HUES6 (cell line): ENCODE data around the gene MGRN1.

Experiments
- H3K27ac ChIP-seq: 2 replicates; pipeline ENCODE4 v1.7.0; 2013; ENCODE audit warnings: low read depth, mild to moderate bottlenecking, low read length, inconsistent platforms
- H3K27me3 ChIP-seq: 2 replicates; pipeline ENCODE4 v1.6.1; 2013; ENCODE audit warnings: low read length; ENCODE audit not compliant: control insufficient read depth, insufficient read depth
- H3K36me3 ChIP-seq: 2 replicates; pipeline ENCODE4 v1.6.1; 2013; ENCODE audit warnings: low read length; ENCODE audit not compliant: control insufficient read depth, insufficient read depth
- H3K4me1 ChIP-seq: 2 replicates; pipeline ENCODE4 v1.6.1; 2013; ENCODE audit warnings: low read length; ENCODE audit not compliant: control insufficient read depth, insufficient read depth
- H3K4me3 ChIP-seq: 2 replicates; pipeline ENCODE4 v1.5.1; 2013; ENCODE audit warnings: low read depth, low read length
- H3K9ac ChIP-seq: one replicate; pipeline ENCODE4 v1.6.1; 2013; ENCODE audit warnings: mild to moderate bottlenecking, low read length
- H3K9me3 ChIP-seq: 2 replicates; pipeline ENCODE4 v1.6.1; 2013; ENCODE audit warnings: low read depth, low read length; ENCODE audit not compliant: control insufficient read depth, insufficient read depth

MGRN1 gene

DNA sequence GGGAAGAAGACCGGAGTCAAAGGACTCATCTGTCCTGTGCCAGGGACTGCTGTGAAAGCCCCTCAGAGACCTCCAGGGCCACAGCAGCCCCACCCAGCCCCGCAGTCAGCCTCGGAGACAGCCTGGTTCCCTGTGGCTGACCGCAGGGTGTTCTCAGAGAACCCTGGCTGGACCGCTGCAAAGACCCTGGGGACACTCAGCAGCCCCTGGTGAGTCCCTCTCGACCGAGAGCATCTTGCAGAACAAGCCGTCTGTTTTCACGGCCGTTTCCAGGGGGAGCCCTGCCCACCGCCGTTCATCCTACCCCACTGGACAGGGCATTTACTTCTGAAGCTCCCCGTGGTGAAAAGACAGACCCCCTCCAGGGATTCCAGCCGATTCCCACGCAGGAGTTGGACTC lies 20.2 kb upstream of the MGRN1 start:
- Histone ChIP-seq H3K9me3 (no peaks in the 10 kb centered on the region), H3K4me3 (no peak overlapping the region), H3K9ac (no peak overlapping the region), H3K27me3 (no peaks in the 10 kb centered on the region), H3K36me3 (peaks cover 17% of the 10 kb centered on the region), H3K4me1 (peaks cover 15% of the 10 kb centered on the region), H3K27ac (no peak overlapping the region)

GRCh38 chr16:4606354-4606753 lies 18.3 kb upstream of the MGRN1 start:
- H3K36me3 ChIP-seq = peaks cover 25% of the 10 kb centered on the region

DNA sequence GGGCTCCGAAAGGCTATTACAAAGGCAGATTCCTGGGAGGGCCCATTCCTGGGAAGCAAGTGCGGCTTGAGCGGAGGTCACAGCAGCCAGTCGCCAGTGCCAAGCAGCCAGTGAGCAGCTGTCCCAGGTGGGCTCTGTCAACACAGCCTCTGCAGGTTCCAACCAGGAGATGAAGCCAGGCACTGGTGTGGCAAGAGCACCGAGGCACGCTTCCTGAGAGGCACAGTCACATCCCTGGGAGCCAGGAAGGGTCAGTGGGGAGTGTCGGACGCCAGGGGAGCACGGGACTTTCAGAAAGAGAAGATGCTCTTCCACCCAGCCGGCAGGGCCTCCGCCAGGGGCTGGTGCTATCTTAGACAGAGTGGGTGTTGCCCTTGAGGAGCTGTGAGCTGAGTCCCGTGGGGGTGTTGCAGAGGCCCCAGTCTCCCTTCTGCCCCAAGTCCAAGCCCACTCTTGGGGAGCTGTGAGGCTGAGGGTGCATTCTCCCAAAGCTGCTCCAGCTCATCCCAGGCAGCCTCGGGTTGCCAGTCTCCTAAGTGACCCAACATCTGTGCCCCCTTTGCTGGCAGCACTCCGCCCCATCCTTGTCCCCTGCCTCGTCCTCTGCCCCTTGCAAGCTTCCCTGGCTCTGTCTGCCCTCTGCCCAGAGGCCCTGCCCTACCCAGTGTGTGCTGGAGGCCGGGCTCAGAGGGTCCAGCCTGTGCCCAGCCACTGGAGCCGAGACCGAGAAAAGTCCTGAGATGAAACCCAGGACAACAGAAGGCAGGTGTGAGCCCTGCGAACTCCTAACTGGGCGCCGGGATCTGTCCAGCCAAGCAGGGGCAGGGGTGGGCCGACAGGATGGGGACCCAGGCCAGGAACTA lies 16.6 kb upstream of the MGRN1 start:
- Histone ChIP-seq H3K27me3 (no peaks in the 10 kb centered on the region), H3K4me1 (peaks cover 10% of the 10 kb centered on the region), H3K9ac (no peak overlapping the region), H3K9me3 (no peaks in the 10 kb centered on the region), H3K4me3 (no peak overlapping the region), H3K36me3 (peaks cover 25% of the 10 kb centered on the region), H3K27ac (no peak overlapping the region)

More at GRCh38 chr16:4606354-4606753, 18.3 kb upstream of the MGRN1 start:
- Histone ChIP-seq H3K27me3 (no peaks in the 10 kb centered on the region), H3K9me3 (no peaks in the 10 kb centered on the region), H3K27ac (no peak overlapping the region), H3K9ac (no peak overlapping the region), H3K4me1 (peaks cover 15% of the 10 kb centered on the region), H3K4me3 (no peak overlapping the region)

- no peak overlapping the region for H3K9ac ChIP-seq
- H3K4me1 ChIP-seq = peaks cover 15% of the 10 kb centered on the region
- no peaks in the 10 kb centered on the region for H3K27me3 ChIP-seq
Observed at GRCh38 chr16:4608704-4608980, 16.0 kb upstream of the MGRN1 start.

DNA sequence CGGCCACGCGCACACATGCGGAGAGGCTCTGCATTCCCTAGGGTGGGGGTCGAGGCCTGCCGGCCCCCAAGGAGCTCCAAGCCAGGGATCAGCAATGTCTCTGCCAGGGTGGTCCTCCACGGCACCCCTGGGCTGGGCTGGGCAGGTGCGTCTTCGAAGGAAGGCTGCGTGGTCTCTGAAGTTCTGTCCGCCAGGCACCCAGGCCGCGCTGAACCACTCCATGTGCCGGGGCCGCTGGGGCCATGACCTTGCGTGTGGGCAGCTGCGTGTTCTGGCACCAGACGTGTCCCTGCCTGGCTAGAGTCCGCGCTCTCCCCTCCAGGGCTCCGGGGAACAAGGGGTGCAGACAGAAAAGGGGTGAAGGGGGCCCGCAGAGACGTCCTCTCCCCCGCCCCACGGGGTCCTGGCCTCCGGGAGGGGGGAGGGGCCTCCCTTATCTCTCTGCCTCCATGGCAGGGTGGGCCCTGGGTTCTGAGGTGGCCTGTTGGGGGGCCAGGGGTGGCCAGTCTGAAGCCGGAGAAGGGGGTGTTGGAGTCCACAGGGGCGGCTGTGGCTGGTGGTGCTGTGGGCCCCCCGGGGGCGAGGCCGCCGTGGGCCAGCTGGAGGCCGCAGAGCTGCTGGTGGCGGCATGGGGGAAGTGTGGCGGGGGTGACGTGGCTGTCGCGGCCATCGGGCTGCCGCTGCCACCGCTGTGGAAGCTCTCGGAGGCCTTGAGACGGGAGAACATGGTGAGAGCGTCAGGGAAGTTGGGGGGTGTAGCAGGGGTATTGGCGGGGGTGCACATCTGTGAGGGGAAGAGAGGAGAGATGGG lies 15.2 kb upstream of the MGRN1 start:
- peaks cover 15% of the 10 kb centered on the region for H3K4me1 ChIP-seq
- peaks cover 25% of the 10 kb centered on the region for H3K36me3 ChIP-seq
- no peak overlapping the region for H3K27ac ChIP-seq
- H3K27me3 ChIP-seq = no peaks in the 10 kb centered on the region
- no peak overlapping the region for H3K4me3 ChIP-seq
- H3K9ac ChIP-seq = no peak overlapping the region
- no peaks in the 10 kb centered on the region for H3K9me3 ChIP-seq

More at GRCh38 chr16:4608704-4608980, 16.0 kb upstream of the MGRN1 start:
- H3K36me3 ChIP-seq = peaks cover 25% of the 10 kb centered on the region
- H3K9me3 ChIP-seq = no peaks in the 10 kb centered on the region
- no peak overlapping the region for H3K4me3 ChIP-seq
- H3K27ac ChIP-seq = no peak overlapping the region

DNA sequence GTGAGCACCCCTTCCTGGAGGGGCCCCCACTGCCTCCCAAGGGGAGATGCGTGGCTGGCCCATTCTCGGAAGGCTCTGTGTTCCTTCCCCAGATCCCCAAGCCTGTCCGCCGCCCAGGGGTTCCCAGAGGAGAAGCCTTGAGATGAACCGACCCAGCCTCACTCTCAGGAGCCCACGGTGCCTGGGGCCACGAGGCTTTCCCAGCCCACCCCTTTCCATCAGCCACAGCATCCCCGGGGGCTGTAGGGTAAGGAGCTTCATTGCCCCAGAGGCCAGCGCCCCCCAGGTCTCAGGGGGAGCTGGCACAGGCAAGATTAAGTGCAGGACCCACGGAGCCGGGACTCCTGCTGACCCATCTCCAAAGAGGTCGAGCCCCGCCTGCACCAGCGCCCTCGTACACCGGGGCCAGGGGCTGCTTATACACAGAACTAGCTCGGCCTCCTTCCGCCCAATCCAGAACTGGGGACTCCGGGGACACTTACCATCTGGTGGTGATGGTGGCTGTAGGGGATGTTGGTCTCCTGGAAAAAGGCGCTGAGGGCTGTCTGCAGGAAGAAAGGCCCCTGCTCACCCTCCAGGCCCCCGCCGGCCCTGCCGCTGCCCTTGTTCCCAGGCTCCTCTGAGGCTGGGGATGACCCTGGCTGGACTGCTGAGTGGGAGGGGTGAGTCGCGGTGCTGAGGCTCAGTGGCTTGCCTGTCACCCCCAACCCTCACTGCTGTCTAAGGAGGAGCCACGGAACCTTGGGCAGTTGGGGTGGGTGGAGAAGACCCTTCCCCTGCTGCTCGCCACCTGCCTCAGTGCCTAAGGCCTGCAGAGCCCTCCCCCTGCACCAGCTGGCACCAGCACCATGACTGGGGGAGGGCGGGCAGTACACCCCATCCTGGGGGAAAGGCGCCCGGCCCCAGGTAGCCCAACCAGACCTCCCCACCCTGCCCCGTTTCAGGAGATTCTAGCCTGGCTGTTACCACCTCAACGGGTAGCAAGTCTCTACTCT lies 14.3 kb upstream of the MGRN1 start:
- no peak overlapping the region for H3K4me3 ChIP-seq
- H3K9ac ChIP-seq = no peak overlapping the region

GRCh38 chr16:4611337-4612021 lies 13.1 kb upstream of the MGRN1 start:
- H3K4me3 ChIP-seq = no peak overlapping the region
- H3K9ac ChIP-seq = no peak overlapping the region
- H3K36me3 ChIP-seq = peaks cover 25% of the 10 kb centered on the region
- peaks cover 26% of the 10 kb centered on the region for H3K4me1 ChIP-seq
- H3K9me3 ChIP-seq = no peaks in the 10 kb centered on the region
- no peaks in the 10 kb centered on the region for H3K27me3 ChIP-seq
- H3K27ac ChIP-seq = peak overlapping the region; percentile 16; the same call in 1 of the 2 replicates

More for the DNA sequence above, 14.3 kb upstream of the MGRN1 start:
- H3K9me3 ChIP-seq = no peaks in the 10 kb centered on the region
- H3K4me1 ChIP-seq = peaks cover 19% of the 10 kb centered on the region
- no peak overlapping the region for H3K27ac ChIP-seq
- peaks cover 25% of the 10 kb centered on the region for H3K36me3 ChIP-seq
- no peaks in the 10 kb centered on the region for H3K27me3 ChIP-seq

- peak overlapping the region; percentile 100 for H3K9ac ChIP-seq
- peak overlapping the region; percentile 17; the same call in 1 of the 2 replicates for H3K27ac ChIP-seq
- peak overlapping the region; percentile 79 for H3K4me3 ChIP-seq
- H3K27me3 ChIP-seq = no peaks in the 10 kb centered on the region
- peaks cover 35% of the 10 kb centered on the region for H3K4me1 ChIP-seq
- H3K9me3 ChIP-seq = no peaks in the 10 kb centered on the region
- H3K36me3 ChIP-seq = peaks cover 25% of the 10 kb centered on the region
Observed at GRCh38 chr16:4612474-4612931, 12.1 kb upstream of the MGRN1 start.

GRCh38 chr16:4612977-4613635 lies 11.5 kb upstream of the MGRN1 start:
- Histone ChIP-seq H3K27me3 (no peaks in the 10 kb centered on the region), H3K4me3 (peak overlapping the region; percentile 79), H3K27ac (peak overlapping the region; percentile 17; the same call in 1 of the 2 replicates), H3K36me3 (peaks cover 19% of the 10 kb centered on the region), H3K9me3 (no peaks in the 10 kb centered on the region), H3K9ac (peak overlapping the region; percentile 100), H3K4me1 (peaks cover 41% of the 10 kb centered on the region)
